Activated CD8-positive, alpha-beta memory T cell treated with anti-CD3 and anti-CD28 coated beads for 1 hour (primary cell): Measurements from ENCODE around the gene SMIM13.
A peak's percentile ranks its signal among the peaks of the same experiment; 100 is the strongest.

Source experiments
- DNase-seq, 2 donors: peaks; one replicate each; pipeline ENCODE4 v3.0.0-alpha.2; 2020; ENCODE audit warnings: low read depth in 1 of 2; ENCODE audit errors: extremely low read depth in 1 of 2

SMIM13 gene

GRCh38 chr6:11120271-11121005 lies 26.8 kb downstream of the SMIM13 start:
- DNase-seq: no peak

DNA sequence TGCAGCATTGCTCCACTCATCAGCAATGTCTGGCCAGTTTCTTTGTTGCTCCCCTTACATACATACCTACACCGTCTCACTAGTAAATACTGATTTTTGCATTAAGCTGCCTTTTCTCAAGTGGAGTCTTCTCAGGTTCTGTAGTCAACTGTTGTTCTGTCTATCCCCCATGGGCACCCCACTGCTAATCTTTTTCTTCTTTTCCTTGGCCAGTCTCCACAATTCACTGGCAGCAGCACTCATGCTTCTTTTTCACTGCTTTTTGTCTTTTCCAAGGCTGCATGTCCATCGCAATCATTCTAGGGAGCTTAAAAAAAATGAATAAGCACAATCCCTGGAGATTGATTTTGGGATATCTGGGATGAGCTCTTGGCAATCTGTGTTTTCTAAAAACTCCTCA lies 28.2 kb downstream of the SMIM13 start:
- DNase-seq: no peak

DNA sequence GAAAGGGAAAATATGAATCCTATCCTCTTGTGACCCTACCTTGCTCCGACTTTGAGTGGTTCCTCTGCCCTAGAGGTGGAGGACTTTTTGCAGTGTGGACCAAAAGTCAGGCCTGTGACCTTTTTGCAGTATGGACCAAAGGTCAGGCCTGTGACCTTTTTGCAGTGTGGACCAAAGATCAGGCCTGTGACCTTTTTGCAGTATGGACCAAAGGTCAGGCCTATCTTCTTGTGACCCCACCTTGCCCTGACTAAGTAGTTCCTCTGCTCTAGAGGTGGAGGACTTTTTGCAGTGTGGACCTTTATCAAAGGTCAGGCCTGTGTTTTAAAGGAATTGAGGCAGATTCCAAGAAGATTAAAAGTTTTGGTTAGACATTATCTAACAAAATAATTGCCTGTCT lies 28.7 kb downstream of the SMIM13 start:
- no peak for DNase-seq

DNA sequence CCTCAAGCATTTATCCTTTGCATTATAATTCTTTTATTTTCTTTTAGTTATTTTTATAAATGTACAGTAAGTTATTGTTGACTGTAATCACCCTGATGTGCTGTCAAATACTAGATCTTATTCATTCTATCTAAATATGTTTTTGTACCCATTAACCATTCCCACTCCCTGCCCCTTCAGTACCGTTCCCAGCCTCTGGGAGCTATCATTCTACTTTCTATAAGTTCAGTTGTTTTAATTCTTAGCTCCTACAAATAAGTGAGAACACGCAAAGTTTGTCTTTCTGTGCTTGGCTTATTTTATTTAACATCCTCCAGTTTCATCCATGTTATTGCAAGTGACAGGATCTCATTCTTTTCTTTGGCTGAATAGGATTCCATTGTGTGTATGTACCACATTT lies 30.3 kb downstream of the SMIM13 start:
- DNase-seq: no peak

GRCh38 chr6:11126876-11127275 lies 33.2 kb downstream of the SMIM13 start:
- DNase-seq: no peak

DNA sequence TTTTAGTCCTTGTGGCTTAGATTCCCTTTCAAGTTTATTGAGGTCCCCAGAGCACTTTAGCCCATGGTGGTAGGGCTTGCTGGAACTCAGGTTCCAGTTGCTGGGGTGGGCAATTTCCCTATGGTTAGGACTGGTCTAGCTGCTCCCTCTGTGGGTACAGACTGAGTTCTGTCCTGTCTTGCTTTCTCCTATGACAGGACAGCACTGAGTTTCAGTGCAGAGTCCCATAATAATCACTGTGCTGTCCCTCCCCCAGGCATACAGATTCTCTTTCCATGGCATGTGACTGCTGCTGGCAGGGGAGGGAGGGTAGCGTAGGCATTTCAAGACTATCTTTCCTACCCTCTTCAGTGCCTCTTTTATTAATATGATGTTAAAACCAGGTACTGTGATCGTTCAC lies 35.0 kb downstream of the SMIM13 start:
- no peak for DNase-seq

DNA sequence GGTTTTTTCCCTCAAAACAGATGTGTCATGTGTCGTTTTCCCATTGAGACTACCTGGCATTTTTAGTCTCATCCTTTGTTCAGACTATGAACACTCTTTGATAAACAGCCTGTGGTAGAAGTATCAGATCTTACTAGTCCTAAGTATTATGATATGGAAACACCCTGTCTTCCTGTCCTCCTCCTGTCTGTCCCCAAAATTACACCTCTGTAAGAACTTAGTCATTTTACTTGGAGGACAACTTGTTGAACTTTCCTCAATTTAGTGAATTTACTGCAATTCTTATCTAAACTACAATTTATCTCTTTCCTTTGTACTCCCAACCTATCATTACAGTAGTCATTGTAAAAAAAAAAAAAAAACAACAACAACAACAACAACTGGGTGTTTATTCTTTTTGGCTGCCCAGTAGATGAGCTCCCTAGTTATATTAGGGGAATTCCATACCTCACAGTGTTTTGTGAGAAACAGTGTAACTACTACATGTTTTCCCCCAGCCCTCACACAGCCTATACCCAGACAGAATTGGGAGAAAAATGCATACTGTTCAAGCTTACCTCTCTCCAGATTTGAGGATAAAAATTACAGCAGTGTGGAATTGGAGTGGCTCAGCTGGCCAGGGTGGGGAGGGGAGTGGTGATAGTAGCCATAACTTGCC lies 36.4 kb downstream of the SMIM13 start:
- DNase-seq: no peak

DNA sequence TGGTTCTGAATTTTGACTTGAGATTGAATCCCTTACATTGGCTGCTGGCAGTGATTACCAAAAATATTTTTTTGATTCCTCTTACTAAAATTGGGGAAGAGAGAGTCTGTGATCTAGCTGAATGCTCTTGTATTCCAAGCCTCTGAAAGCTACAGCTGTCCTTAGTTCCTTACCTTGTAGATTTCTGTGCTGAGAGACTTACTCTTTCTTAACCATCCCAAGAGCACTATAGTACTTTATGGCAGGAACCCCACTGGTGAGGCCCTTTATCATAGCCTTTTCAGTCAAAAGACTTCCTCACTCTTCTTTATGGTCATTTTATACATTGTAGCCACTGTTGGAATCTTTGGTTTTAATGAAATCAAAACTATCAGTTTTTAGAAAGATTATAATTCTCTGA lies 37.0 kb downstream of the SMIM13 start:
- DNase-seq: no peak

DNA sequence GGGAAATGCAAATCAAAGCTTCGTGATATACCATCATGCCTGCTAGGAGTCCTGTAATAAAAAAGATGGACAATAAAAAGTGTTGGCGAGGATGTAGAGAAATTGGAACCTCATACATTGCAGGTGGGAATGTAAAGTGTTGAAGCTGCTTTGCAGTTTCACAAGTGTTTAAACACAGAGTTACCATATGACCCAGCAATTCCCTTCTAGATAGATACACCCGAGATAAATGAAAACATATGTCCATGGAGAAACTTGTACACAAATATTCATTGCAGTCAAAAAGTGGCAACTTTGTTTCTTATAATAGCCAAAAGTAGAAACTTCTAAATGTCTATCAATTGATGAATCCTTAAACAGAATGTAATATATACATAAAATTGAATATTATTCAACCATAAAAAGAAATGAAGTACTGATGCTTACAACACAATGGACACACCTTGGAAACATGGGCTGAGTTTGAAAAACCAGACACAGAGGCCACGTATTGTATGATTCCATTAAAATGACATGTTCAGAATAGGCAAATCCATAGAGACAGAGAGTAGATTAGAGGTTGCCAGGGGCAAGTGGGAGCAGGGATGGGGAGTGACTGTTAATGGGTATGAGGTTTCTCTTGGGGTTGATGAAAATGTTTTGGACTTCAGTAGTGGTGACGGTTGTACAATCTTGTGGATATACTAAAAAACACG lies 38.7 kb downstream of the SMIM13 start:
- no peak for DNase-seq

GRCh38 chr6:11133281-11133680 lies 39.6 kb downstream of the SMIM13 start:
- no peak for DNase-seq

DNA sequence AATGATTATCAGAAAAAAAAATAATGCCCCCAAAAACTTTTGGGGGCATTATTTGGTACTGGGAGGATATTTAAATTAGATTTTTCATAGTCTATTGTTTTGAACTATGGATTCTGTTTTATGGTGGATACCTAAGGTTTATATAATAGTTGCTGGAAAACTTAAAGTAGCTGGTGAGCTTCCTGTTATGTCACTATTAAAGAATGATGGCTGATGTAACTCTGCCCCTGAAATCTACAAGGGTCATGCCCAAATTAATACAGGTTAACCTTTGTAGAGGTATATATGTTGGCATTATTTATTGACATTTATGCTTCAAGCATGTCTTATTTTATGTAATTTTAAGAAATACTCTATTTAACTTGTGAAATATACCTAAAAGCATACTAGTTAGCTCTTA lies 43.2 kb downstream of the SMIM13 start:
- no peak for DNase-seq

- DNase-seq: no peak
Observed at GRCh38 chr6:11139051-11139960, 45.7 kb downstream of the SMIM13 start.

DNA sequence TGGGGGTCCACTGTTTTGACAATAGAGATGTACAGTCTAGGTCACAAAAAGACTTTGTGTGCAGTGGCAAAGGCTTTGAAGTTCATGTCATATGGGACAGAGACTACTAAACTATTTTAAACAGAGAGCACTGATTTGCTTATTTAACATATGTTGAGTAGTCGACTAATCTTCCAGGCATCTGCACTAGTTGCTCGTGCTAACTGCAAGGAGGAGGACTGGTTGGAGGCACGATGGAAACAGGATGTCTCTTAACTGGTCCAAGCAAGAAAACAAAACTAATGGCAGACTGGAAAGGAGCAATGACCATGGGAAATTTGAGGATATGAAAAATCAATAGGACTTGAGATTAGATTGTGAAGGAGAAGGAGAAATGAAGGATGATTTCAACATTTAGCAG lies 46.4 kb downstream of the SMIM13 start:
- no peak for DNase-seq

GRCh38 chr6:11141295-11141694 lies 47.7 kb downstream of the SMIM13 start:
- no peak for DNase-seq

GRCh38 chr6:11142296-11143027 lies 48.8 kb downstream of the SMIM13 start:
- no peak for DNase-seq

GRCh38 chr6:11143394-11144371 lies 50.0 kb downstream of the SMIM13 start:
- DNase-seq: no peak

DNA sequence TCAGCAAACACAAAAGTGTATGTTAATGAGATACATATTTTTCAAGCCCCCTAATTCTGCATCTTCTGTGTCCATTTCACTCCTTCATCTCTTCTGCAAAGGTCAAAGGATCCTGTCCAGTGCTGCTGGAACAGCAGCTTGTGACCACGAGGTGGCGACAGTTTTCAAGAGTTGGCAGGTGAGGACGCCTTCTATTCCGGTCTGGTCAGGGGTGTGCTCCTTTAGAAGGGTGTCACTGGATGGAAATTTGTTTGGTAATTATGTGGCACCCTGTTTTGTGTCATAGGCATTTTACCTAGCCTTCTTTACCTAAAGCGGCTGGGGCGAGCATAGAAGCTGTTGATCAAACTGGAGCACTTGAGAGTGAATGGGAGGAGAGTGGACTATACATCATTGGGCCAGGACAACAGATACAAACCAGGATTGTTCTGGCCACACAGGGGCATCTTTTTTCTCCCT lies 50.8 kb downstream of the SMIM13 start:
- peak; percentile 41 to 48 for DNase-seq

- DNase-seq: no peak
Observed at GRCh38 chr6:11146117-11146826, 52.6 kb downstream of the SMIM13 start.
